Memory B cell (primary cell): ENCODE measurements around the gene EXOC7.

Source experiments
- ATAC-seq: fragments of 150-1000 bp; cut with Tn5 transposase; 2 replicates; pipeline ENCODE4 v1.10.0; 2021; ENCODE audit warnings: low read depth, mild to moderate bottlenecking, moderate library complexity
- DNase-seq, 2 donors: peaks; one replicate each; pipeline ENCODE4 v3.0.0; 2022; ENCODE audit warnings: low spot score in 2 of 2
- H3K27ac Mint-ChIP-seq: one replicate; pipeline ENCODE4 v1.8.0; 2022; ENCODE audit warnings: mild to moderate bottlenecking, moderate library complexity, mixed read lengths
- H3K27me3 Mint-ChIP-seq: one replicate; pipeline ENCODE4 v1.8.0; 2022; ENCODE audit warnings: mixed read lengths
- H3K36me3 Mint-ChIP-seq: one replicate; pipeline ENCODE4 v1.8.0; 2022; ENCODE audit warnings: mild to moderate bottlenecking, mixed read lengths
- H3K4me1 Mint-ChIP-seq: one replicate; pipeline ENCODE4 v1.8.0; 2022; ENCODE audit warnings: mixed read lengths
- H3K4me3 Mint-ChIP-seq: one replicate; pipeline ENCODE4 v1.8.0; 2022; ENCODE audit warnings: mild to moderate bottlenecking, moderate library complexity, mixed read lengths
- H3K9me3 Mint-ChIP-seq: one replicate; pipeline ENCODE4 v1.8.0; 2022; ENCODE audit warnings: mixed read lengths

The EXOC7 gene

GRCh38 chr17:76091526-76092286, 11.9 kb downstream of the EXOC7 start:
- Mint-ChIP-seq H3K27me3 (no peaks in the 10 kb centered on the region), H3K9me3 (no peaks in the 10 kb centered on the region), H3K36me3 (peaks cover 26% of the 10 kb centered on the region), H3K4me3 (no peak overlapping the region), H3K4me1 (peaks cover 3% of the 10 kb centered on the region), H3K27ac (no peak overlapping the region)
- ATAC-seq, result no peak
- no peak for DNase-seq

DNA sequence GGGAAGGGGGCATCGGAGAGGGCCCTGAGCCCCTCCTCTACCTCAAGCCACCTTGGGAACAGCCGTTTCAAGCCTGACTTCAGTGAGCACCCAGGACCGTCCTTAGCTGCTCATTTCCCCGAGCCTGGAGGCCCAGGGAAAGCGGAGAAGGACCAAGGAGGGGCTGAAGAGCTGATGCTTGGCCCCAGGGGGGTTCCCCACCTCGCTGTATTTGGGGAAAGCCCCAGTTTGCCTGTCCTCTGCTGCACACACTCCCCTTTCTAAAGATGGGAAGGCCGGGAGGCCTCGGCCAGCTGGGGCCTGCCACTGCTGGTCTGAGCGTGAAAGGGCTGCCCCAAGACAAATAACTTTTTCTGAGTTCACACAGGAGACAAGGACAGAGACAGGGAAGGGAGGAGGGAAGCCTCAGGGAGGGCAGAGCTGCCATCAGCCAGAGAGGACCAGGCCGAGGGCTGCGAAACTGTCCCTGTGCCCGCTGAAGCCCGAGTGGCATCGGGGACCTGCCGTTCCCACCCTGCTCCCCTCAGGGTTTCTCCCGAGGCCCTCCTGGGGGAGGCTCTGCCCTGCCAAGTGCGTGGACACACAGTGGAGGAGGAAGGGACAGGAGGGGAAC, 13.0 kb downstream of the EXOC7 start:
- Mint-ChIP-seq H3K27me3 (no peaks in the 10 kb centered on the region), H3K4me1 (peaks cover 3% of the 10 kb centered on the region), H3K4me3 (no peak overlapping the region), H3K27ac (no peak overlapping the region), H3K9me3 (no peaks in the 10 kb centered on the region), H3K36me3 (peaks cover 26% of the 10 kb centered on the region)
- no peak for DNase-seq
- no peak for ATAC-seq

DNA sequence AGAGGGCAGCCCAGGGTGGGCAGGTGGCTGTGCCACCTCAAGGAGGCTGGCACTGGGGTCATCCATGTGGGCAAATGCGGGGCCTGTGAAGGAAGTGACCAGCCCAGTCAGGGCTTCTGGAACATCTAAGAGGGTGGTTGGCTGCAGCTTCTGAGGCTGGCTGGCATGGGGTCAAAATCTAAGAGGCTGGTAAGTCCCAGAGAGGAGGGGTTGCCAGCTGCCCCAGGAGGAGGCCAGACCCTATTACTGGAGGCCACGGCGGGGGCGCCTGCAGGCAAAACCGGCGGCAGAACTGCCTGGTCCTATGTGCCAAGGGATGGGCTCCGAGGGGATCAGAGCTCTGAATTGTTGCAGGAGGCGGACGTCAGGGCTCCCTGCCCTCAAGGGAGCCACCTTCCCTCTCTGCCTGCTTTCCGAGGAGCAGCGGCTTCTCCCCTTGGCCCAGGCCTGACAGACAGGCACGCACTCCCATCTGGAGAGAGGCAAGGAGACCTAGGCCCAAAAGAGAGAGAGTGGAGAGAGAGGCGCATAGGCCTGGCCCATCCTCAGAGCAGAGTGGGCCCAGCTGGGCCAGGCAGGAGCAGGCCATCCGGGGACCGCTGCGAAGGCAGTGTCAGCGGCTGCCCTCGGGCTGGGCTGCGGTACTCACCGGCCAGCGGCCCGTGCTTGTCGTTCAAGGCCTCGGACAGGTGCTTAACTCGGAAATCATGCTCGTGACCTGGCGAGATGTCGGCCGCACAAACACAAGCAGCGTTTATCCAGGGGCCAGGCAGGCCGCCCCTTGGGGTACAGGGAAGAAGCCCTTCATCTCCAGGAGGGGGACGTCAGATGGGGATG, 13.7 kb downstream of the EXOC7 start:
- peaks cover 25% of the 10 kb centered on the region for H3K36me3 Mint-ChIP-seq

DNA sequence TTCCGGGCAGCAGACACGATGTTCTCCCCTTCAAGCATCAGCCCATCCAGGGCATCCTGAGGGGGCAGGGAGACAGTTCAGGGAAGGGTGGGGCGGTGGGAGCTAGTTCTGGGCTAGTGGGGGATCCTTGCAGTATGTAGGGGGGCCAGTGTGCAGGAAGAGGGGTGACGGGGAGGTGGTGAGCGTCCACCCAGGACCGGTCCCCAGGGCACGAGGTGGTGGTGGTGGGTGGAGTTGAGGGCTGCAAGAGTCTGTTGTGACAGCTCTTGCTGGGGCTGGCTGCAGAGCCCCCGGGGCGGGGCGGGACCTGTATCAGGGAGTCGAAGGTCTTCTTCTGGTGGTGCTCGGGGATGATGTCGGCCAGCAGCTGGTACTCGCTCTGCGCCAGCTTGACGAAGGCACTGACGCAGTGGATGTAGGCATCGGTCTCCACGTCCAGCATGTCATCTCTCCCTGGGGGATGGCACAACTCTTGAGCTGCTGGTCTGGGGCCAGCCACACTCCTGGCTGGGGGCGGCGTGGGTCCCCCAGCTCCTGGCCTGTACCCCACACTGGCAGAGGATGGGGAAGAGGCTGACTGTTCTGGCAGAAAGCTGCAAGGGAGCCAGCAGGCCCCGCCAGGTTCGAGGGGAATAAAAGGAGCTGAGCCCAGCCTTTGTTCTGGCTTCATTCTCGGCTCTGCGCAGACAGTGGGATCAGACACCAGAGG, 14.6 kb downstream of the EXOC7 start:
- Mint-ChIP-seq H3K9me3 (no peaks in the 10 kb centered on the region), H3K4me3 (no peak overlapping the region), H3K36me3 (peaks cover 30% of the 10 kb centered on the region), H3K27me3 (no peaks in the 10 kb centered on the region), H3K4me1 (peaks cover 3% of the 10 kb centered on the region), H3K27ac (no peak overlapping the region)
- ATAC-seq (no peak), DNase-seq (no peak)

More for the DNA sequence above, 13.7 kb downstream of the EXOC7 start:
- ATAC-seq, result no peak
- peaks cover 3% of the 10 kb centered on the region for H3K4me1 Mint-ChIP-seq
- no peaks in the 10 kb centered on the region for H3K27me3 Mint-ChIP-seq
- DNase-seq, result no peak
- H3K9me3 Mint-ChIP-seq, result no peaks in the 10 kb centered on the region
- H3K4me3 Mint-ChIP-seq, result no peak overlapping the region
- no peak overlapping the region for H3K27ac Mint-ChIP-seq

DNA sequence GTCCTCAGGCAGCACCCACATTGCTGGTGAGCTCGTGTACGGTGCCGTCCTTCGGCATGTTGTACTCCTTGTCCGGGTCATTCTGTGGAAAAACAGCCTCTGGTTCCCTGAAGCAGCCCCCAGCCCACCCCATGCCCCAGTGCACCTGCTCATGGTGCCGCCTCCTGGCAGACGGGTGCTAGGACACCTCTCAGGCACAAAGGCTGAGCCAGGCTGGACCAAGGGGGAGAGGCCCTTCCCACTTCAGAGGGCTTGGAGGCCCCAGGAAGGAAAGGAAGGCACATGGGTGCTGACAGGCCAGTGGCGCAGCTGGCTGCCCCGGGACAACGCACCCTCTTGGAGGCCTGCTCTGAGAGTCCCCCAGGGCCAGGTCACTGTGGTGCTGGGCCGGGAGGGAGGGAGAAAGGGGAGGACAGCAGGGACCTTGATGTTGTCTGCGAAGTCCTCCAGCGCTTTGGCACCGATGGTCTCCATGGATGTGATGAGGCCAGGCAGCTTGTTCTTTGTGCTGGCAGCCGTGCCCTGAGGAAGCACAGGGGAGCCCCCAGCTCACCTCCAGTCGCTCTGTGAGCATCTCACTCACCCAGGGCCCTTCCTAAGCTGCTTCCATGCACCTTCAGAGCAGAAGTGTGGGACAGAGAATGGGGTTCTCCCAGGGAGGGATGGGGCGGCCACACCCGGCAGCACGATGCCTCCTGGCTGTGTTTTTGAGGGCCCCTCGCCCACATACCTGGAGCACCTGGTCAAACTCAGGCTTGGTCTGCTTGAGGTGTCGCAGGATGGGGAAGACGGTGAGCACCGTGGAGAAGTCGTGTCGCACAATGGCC, 15.3 kb downstream of the EXOC7 start:
- DNase-seq (no peak), ATAC-seq (no peak)
- Mint-ChIP-seq H3K9me3 (no peaks in the 10 kb centered on the region), H3K27me3 (no peaks in the 10 kb centered on the region), H3K36me3 (peaks cover 27% of the 10 kb centered on the region), H3K4me3 (no peak overlapping the region), H3K4me1 (peaks cover 3% of the 10 kb centered on the region), H3K27ac (no peak overlapping the region)

DNA sequence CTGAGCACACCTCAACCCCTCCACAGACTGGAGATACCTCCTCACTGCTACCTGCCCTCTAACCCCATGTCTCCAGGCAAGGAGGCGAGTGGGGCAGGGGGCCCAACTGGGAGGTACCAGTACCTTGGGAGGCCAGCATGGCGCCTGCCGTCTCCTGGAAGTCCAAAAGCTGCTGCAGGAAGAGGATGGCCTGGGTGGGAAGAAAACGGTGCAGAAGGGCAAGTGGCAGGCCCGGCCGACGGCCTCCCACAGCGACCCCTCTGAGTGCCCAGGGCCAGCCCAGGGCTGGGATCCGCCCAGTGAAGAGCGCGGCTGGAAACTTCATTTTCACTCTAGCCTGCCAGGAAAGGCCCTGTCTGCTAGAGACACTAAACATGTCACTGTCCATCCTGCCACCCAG, 16.1 kb downstream of the EXOC7 start:
- no peak overlapping the region for H3K27ac Mint-ChIP-seq
- H3K4me3 Mint-ChIP-seq, result no peak overlapping the region
- DNase-seq, result no peak
- ATAC-seq, result no peak
- no peaks in the 10 kb centered on the region for H3K27me3 Mint-ChIP-seq
- H3K4me1 Mint-ChIP-seq, result peaks cover 3% of the 10 kb centered on the region
- no peaks in the 10 kb centered on the region for H3K9me3 Mint-ChIP-seq
- peaks cover 23% of the 10 kb centered on the region for H3K36me3 Mint-ChIP-seq

- H3K9me3 Mint-ChIP-seq, result no peaks in the 10 kb centered on the region
- peak overlapping the region; percentile 63 for H3K27ac Mint-ChIP-seq
- no peaks in the 10 kb centered on the region for H3K27me3 Mint-ChIP-seq
- ATAC-seq (no peak), DNase-seq (no peak)
- peaks cover 20% of the 10 kb centered on the region for H3K36me3 Mint-ChIP-seq
- H3K4me1 Mint-ChIP-seq, result no peaks in the 10 kb centered on the region
- H3K4me3 Mint-ChIP-seq, result no peak overlapping the region
Measured at GRCh38 chr17:76086384-76086783, 17.2 kb downstream of the EXOC7 start.

DNA sequence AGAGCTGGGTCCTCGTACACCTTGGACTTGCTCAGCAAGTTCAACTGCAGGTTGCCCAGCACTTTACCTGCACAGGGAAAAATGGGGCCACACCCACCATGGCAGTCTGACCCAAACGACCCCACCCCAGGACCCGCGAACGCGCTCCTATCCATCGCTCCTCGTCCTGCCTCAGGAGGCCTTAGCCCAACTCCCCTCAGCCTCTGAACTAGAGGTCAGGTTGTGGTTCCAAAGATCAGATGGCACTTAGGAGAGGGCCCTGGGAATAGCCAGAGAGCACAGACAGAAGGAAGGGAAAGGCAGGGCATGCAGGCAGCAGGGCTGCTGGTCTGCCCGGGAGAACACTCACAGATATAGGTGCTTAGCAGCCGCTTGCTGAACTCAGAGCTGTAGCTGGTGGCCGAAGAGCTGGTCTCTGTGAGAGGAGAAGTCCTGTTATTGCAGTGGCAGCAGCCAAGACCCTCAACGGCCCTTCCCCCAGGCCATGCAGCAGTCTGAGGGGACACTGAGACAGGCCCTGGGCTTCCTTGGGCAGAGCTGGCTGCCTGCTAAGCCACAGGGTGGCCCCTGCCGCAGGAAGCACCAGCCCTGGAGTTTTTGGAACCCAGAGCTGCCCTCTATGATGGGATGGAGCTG, 17.7 kb downstream of the EXOC7 start:
- Mint-ChIP-seq H3K4me1 (no peaks in the 10 kb centered on the region), H3K4me3 (no peak overlapping the region), H3K9me3 (no peaks in the 10 kb centered on the region), H3K36me3 (peaks cover 18% of the 10 kb centered on the region), H3K27ac (peak overlapping the region; percentile 63), H3K27me3 (no peaks in the 10 kb centered on the region)
- ATAC-seq, result no peak
- DNase-seq, result no peak

DNA sequence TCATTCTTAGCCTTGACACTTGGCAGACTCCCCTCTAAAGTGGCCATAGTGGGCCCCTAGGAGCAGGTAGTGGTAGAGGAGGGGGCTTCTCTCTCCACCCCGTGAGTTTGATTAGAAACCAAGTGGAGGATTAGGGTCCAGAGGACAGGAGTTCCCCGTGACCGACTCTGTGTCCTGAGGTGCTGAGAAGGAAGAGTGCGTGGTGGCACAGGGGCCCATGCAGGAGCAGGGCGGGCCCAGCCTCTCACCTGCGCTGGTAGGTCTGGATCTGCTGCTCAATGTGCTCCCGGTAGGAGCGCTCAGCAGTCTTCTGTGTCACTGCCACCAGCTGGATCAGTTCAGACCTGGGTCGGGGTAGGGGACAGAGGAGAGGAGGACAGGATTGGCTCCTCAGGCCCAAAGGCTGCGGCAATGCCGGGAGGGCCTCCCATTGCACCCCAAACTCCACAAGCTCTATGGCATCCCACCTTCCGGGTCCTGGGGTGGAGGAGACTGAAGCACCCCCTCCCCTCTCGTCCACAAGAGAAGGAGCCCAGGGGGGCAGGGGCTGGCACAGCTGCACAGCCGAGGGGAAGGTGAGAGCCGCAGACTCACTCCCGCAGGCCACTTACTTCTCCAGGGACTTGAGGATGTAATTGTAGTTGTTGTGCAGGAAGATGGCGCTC, 18.4 kb downstream of the EXOC7 start:
- no peak overlapping the region for H3K4me3 Mint-ChIP-seq
- H3K9me3 Mint-ChIP-seq, result no peaks in the 10 kb centered on the region
- no peaks in the 10 kb centered on the region for H3K4me1 Mint-ChIP-seq
- no peaks in the 10 kb centered on the region for H3K27me3 Mint-ChIP-seq
- no peak for ATAC-seq
- DNase-seq, result no peak
- H3K27ac Mint-ChIP-seq, result no peak overlapping the region
- peaks cover 18% of the 10 kb centered on the region for H3K36me3 Mint-ChIP-seq

DNA sequence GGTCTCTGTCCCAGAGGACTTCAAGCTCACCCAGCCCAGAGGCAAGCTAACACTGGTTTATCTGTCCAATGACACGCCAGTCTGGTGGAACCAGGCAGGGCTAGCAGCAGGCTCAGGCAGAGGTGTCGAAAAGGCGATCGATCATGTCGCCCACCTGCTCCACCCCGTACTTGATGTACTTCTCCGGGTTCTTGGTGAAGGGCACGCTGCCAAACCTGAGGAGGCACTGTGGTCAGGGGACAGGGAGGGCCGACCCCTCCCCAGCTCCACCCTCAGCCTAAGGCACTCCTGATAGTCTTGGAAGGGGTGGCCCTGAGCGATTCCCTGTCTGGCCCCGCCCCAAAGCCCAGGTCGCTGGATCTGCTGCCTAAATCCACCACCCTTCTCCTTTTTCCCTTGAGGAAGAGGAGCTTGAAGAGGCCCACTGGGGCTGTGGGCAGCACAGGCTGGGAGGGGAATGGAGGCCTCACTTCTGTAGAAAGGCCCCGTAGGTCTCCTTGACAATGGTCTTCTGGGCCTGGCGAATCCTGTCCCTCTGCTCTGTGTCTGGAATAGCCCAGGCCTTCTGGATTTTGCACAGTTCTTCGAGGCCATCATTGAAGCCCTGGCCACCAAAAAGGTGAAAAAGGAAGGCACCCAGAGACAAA, 19.9 kb downstream of the EXOC7 start:
- H3K4me1 Mint-ChIP-seq, result no peaks in the 10 kb centered on the region
- no peak overlapping the region for H3K4me3 Mint-ChIP-seq
- H3K9me3 Mint-ChIP-seq, result no peaks in the 10 kb centered on the region
- peaks cover 2% of the 10 kb centered on the region for H3K27me3 Mint-ChIP-seq
- ATAC-seq (no peak), DNase-seq (no peak)
- H3K36me3 Mint-ChIP-seq, result peaks cover 11% of the 10 kb centered on the region
- H3K27ac Mint-ChIP-seq, result no peak overlapping the region

- H3K27me3 Mint-ChIP-seq, result peaks cover 5% of the 10 kb centered on the region
- no peak for DNase-seq
- H3K27ac Mint-ChIP-seq, result peak overlapping the region; percentile 29
- H3K4me1 Mint-ChIP-seq, result no peaks in the 10 kb centered on the region
- no peak overlapping the region for H3K4me3 Mint-ChIP-seq
- ATAC-seq, result no peak
- no peaks in the 10 kb centered on the region for H3K9me3 Mint-ChIP-seq
- H3K36me3 Mint-ChIP-seq, result peaks cover 9% of the 10 kb centered on the region
Measured at GRCh38 chr17:76082326-76083251, 21.0 kb downstream of the EXOC7 start.
